ENCODE data around the gene TGIF1.

DNA sequence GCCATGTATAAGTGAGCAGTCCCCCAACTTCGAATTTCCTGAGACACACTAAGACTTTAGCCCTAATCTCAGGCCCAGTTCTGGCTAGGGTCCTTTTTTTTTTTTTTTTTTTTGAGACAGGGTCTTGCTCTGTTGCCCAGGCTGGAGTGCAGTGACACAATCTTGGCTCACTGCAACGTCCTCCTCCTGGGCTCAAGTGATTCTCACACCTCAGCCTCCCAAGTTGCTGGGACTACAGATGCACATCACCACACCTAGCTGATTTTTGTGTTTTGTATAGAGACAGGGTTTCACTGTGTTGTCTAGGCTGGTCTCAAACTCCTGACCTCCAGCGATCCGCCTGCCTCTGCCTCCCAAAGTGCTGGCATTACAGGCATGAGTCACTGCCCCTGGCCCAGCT, 23.9 kb upstream of the TGIF1 start:
- TF ChIP-seq FOXM1 (IDR thresholded peaks at IDR 0.05; ENCODE audit: borderline replicate concordance, low read depth) (no peak), EP300 (IDR thresholded peaks at IDR 0.05; ENCODE audit: borderline replicate concordance) (no peak)
